Measurements from ENCODE around the gene ENO1. TPM values are rescaled to one million over a fixed set of nuclear protein-coding genes. Genes with fewer than 3 reads are reported as not detected.
A peak's percentile ranks its signal among the peaks of the same experiment; 100 is the strongest.
"Not testable (repeated sequence)": the region's sequence is repeated elsewhere in the genome, so short reads cannot be mapped to it uniquely, and the experiment has no call there.

Gene ENO1
- total RNA-seq, 1 donor from 2014 or later: 3,637 TPM

DNA sequence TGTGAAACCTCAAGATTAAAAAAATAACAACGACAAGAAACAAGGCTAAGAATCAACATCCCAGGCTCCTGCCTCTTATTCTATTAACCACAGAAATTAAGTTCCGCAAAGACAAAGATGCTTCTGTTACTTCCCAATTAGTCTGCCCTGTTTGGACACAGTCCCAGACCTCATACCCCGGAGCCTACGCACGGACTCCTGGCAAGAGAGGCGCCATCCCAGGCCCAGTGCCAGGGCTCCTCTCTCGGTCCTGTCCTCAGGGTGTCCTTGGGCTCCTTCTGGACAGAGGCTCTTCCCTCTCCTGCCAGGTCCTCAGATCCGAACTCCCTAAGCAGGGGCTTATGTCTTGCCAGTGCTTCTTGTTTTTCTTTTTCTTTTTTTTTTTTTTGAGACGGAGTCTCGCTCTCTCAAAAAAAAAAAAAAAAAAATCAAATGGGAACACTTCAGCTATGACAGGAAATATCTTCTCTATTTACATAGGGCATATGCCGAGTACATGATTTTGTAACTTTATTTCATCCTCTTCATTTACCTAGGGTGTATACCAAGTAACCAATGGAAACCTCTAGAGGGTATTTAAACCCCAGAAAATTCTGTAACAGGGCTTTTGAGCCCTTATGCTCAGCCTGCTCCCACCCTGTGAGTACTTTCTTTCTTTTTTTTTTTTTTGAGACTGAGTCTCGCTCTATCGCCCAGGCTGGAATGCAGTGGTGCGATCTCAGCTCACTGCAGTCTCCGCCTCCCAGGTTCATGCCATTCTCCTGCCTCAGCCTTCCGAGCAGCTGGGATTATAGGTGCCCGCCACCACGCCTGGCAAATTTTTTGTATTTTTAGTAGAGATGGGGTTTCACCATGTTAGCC, 11.7 kb upstream of the ENO1 start:
- Mint-ChIP-seq H3K36me3 (ENCODE audit: low read depth) (peaks cover 5% of the 10 kb centered on the region), H3K4me3 (ENCODE audit: low read depth) (no peak overlapping the region), H3K4me1 (ENCODE audit: low read depth) (peaks cover 8% of the 10 kb centered on the region), H3K9me3 (no peaks in the 10 kb centered on the region), H3K27ac (no peak overlapping the region), H3K27me3 (ENCODE audit: low read depth) (no peaks in the 10 kb centered on the region)
- intact Hi-C loops (cut with micrococcal nuclease): no loop called here
- no peak for DNase-seq (ENCODE audit: low spot score)

DNA sequence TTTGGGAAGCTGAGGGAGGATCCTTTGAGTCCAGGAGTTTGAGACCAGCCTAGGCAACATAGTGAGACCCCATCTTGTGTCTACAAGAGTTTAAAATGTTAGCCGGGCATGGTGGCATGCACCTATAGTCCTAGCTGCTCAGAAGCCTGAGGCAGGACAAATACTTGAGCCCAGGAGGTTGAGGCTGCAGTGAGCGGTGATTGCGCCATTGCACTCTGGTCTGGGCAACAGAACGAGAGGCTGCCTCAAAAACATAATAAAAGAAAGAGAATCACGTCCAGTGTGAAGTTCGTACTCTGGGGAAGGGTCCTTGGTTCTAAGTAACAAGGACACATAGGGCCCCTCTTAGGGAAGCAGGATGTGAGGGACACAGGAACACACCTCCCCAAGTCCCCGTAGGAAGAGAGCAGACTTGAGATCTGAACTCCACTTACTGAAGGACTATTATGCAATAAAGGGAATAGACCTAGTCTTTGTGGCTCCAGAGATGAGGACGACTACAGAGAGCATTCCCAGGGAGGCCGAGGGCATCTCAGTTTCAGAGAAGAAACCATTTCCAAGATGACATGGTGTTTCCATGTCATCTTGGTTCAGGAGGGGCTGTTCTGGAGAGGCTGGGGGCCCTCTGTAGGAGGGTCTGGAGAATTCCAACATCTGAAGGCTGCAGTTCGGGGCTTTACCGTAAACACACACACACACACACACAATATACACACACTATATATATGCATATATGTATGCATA, 10.8 kb upstream of the ENO1 start:
- no peak overlapping the region for H3K27ac Mint-ChIP-seq
- H3K4me1 Mint-ChIP-seq (ENCODE audit: low read depth): peaks cover 6% of the 10 kb centered on the region
- no peaks in the 10 kb centered on the region for H3K9me3 Mint-ChIP-seq
- no peak for DNase-seq (ENCODE audit: low spot score)
- H3K4me3 Mint-ChIP-seq (ENCODE audit: low read depth): no peak overlapping the region
- intact Hi-C loops (cut with micrococcal nuclease): no loop called here
- H3K36me3 Mint-ChIP-seq (ENCODE audit: low read depth): peaks cover 4% of the 10 kb centered on the region
- no peaks in the 10 kb centered on the region for H3K27me3 Mint-ChIP-seq (ENCODE audit: low read depth)

DNA sequence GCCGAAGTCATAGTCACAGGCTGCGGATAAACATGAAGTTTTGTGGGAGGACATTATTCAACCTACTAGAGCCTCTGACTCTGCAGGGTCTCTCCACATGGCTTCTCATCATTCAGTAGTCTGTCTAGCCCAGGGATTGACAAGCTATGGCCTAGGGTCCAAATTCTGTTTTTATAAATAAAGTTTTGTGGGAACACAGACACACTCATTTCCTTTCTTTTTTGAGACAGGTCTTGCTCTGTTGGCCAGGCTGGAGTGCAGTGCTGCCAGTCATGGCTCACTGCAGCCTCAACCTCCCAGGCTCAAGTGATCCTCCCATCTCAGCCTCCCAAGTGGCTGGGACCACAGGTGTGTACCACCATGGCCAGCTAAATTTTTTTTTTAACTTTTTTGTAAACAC, 8.1 kb upstream of the ENO1 start:
- intact Hi-C loops (cut with micrococcal nuclease): no loop called here
- DNase-seq (ENCODE audit: low spot score): no peak
- H3K4me1 Mint-ChIP-seq (ENCODE audit: low read depth): no peaks in the 10 kb centered on the region
- no peaks in the 10 kb centered on the region for H3K9me3 Mint-ChIP-seq
- H3K36me3 Mint-ChIP-seq (ENCODE audit: low read depth): no peaks in the 10 kb centered on the region
- H3K27me3 Mint-ChIP-seq (ENCODE audit: low read depth): no peaks in the 10 kb centered on the region
- no peak overlapping the region for H3K27ac Mint-ChIP-seq
- no peak overlapping the region for H3K4me3 Mint-ChIP-seq (ENCODE audit: low read depth)

DNA sequence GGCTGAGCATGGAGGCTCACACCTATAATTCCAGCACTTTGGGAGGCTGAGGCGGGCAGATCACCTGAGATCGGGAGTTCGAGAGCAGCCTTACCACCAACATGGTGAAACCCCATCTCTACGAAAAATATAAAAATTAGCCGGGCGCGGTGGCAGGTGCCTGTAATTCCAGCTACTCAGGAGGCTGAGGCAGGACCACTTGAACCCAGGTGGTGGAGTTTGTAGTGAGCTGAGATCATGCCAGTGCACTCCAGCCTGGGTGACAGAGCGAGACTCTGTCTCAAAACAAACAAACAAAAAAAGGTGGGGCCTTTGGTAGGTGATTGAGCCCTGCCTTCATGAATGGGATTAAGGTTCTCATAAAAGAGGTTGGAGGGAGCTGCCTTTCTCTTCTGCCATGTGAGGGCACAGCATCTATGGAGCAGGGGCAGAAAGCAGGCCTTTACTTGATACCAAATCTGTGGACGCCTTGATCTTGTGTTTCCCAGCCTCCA, 7.6 kb upstream of the ENO1 start:
- H3K4me1 Mint-ChIP-seq (ENCODE audit: low read depth); intact Hi-C loops (cut with micrococcal nuclease); H3K4me3 Mint-ChIP-seq (ENCODE audit: low read depth); H3K27me3 Mint-ChIP-seq (ENCODE audit: low read depth); H3K27ac Mint-ChIP-seq; DNase-seq (ENCODE audit: low spot score); H3K36me3 Mint-ChIP-seq (ENCODE audit: low read depth); H3K9me3 Mint-ChIP-seq: not testable (repeated sequence)

DNA sequence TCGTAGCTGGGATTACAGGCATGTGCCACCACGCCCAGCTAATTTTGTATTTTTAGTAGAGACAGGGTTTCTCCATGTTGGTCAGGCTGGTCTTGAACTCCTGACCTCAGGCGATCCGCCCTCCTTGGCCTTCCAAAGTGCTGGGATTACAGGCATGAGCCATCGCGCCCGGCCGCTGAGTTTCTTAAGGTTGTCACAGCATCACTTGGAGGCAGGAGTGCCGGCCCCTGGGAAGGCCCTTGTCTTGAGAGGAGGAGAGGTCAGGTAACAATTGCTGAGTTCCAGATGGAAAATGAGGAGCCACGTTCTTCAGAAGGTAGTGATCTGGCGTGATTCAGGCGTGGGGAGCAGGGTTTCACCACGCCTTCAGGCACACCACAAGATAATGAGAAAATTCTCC, 5.6 kb upstream of the ENO1 start:
- H3K27ac Mint-ChIP-seq; H3K4me3 Mint-ChIP-seq (ENCODE audit: low read depth); H3K27me3 Mint-ChIP-seq (ENCODE audit: low read depth); H3K36me3 Mint-ChIP-seq (ENCODE audit: low read depth); DNase-seq (ENCODE audit: low spot score); intact Hi-C loops (cut with micrococcal nuclease); H3K9me3 Mint-ChIP-seq: not testable (repeated sequence)
- peaks cover 15% of the 10 kb centered on the region for H3K4me1 Mint-ChIP-seq (ENCODE audit: low read depth)

DNA sequence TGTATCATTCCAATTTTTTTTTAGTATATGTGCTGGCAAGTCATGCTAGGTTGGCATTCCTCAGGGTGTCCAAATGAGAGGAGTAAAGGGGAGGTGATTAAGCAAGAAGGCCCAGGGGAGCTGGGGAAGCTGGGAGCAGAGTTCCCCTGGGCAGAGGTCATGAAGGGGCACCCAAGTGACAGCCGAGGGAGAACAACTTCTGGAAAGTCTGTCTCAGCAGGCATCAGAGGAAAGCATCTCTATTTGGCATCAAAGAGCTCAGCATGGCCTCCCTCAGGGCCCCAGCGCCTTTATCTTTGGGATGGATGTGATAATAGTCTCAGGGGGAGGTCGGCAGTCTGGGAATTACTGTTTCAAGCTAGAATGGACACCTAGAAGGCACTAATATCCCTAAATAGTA, 5.0 kb upstream of the ENO1 start:
- peaks cover 6% of the 10 kb centered on the region for H3K36me3 Mint-ChIP-seq (ENCODE audit: low read depth)
- intact Hi-C loops (cut with micrococcal nuclease): no loop called here
- no peak for DNase-seq (ENCODE audit: low spot score)
- H3K4me3 Mint-ChIP-seq (ENCODE audit: low read depth): no peak overlapping the region
- no peak overlapping the region for H3K27ac Mint-ChIP-seq
- no peaks in the 10 kb centered on the region for H3K9me3 Mint-ChIP-seq
- H3K27me3 Mint-ChIP-seq (ENCODE audit: low read depth): no peaks in the 10 kb centered on the region
- peaks cover 15% of the 10 kb centered on the region for H3K4me1 Mint-ChIP-seq (ENCODE audit: low read depth)

DNA sequence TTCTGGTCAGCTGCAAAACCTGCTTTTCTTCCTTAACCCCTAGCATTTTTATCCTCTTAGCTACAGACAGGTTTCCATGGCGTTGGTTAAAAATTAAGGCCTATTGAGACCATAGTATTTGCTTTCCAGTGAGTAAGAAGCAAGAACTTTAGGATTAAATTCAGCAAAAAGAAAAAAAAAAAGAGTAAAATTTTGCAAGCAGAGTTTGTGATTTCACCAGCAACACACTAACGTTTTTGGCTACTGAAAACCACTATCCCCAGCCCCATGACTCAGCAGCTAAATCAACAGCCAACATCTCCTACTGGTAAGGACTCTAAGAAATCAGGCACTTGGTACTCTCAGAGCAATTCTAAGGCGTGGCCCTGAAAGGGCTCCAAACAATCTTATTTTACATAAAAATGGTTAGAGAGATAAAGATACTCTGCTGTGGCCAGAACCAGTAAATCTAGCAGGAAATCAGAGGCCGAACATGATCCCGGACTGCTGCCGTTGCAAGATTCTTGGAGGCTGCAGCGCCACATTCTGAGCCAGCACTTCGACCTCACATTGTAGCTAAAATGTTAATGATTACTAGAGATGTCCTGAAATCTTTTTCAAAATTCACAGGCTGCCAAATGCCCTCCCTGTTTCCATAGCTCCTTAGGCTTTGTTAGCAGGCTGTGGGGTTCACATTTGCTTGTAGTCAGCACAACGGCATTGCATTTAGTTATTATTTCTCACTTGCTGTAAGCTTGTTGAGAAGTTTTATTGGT, 1.6 kb upstream of the ENO1 start:
- peak overlapping the region; percentile 95 for H3K4me3 Mint-ChIP-seq (ENCODE audit: low read depth)
- DNase-seq (ENCODE audit: low spot score): peak; percentile 60

DNA sequence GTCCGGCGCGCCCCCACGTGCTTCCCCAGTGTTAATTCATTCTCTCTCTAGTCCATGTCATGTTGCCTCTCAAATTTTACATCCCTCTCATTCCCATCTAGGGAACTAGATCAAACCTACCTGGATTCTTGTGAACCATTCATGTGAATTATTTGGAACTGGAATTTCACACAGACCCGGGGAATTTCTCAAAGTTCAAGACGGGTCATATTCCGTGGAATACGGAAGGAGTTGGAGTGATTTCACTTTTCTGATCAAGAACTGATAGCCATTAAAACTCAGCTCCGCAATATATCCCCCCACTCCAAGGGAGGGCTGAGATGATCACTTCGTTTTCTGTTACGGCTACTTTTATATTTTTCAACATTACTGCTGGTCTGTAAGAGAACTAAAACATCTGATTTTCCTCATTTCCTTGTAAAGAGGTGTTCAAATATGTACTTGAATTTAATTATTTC, 1.0 kb upstream of the ENO1 start:
- intact Hi-C loops (cut with micrococcal nuclease): loop anchor here (5.0 to 10.0 kb wide), 2 partner anchors 65 to 177 kb away; partner anchors contain the start of gene RERE
- H3K4me1 Mint-ChIP-seq (ENCODE audit: low read depth): peaks cover 26% of the 10 kb centered on the region
- peaks cover 45% of the 10 kb centered on the region for H3K36me3 Mint-ChIP-seq (ENCODE audit: low read depth)

More for the DNA sequence above, 1.6 kb upstream of the ENO1 start:
- H3K27ac Mint-ChIP-seq: peak overlapping the region; percentile 100
- H3K36me3 Mint-ChIP-seq (ENCODE audit: low read depth): peaks cover 39% of the 10 kb centered on the region
- no peaks in the 10 kb centered on the region for H3K27me3 Mint-ChIP-seq (ENCODE audit: low read depth)
- peaks cover 22% of the 10 kb centered on the region for H3K4me1 Mint-ChIP-seq (ENCODE audit: low read depth)
- intact Hi-C loops (cut with micrococcal nuclease): loop anchor here (5.0 to 10.0 kb wide), 2 partner anchors 65 to 178 kb away; partner anchors contain the start of gene RERE
- H3K9me3 Mint-ChIP-seq: no peaks in the 10 kb centered on the region

DNA sequence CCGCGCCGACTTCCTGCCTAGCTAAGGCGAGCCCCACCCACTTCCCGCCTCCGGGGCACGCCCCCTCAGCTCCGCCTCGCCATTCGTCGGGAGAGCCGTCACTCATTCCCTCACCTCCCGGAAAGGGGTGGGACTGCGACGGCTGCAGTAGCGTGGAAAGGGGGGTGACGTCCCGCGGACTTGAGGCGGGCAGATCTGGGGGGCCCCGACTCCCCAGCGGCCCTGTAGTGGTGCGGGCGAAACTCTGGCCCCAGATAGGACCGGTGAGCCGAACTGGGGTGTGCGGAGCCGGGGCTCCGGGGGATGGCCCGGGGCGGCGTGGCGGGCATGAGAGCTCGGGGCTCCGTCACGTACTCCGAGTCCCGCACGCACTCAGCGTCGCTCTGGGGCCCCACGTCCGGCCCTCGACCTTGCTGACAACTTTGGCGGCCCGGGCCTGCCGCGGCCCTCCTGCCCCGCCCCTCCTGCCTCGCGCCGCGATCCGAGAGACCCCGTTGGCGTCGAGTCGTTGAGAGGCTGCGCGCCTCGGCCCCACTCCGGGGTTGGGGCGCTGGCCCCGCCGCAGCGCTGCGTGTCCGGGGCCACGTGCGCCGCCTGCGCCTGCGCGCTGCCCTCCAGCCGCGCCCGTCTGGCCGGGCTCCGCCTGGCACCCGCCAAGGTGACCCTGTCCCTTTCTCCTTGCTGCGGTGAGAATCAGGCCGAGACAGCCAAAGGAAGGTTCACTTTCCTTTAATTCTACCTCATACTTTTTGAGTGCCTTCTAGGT, 395 bp upstream of the ENO1 start:
- H3K4me3 Mint-ChIP-seq (ENCODE audit: low read depth): peak overlapping the region; percentile 98
- H3K27me3 Mint-ChIP-seq (ENCODE audit: low read depth): no peaks in the 10 kb centered on the region
- peak; percentile 100 for DNase-seq (ENCODE audit: low spot score)
- H3K9me3 Mint-ChIP-seq: no peaks in the 10 kb centered on the region
- peaks cover 29% of the 10 kb centered on the region for H3K4me1 Mint-ChIP-seq (ENCODE audit: low read depth)
- H3K27ac Mint-ChIP-seq: peak overlapping the region; percentile 100
- H3K36me3 Mint-ChIP-seq (ENCODE audit: low read depth): peaks cover 50% of the 10 kb centered on the region
- intact Hi-C loops (cut with micrococcal nuclease): loop anchor here (1.0 to 10.0 kb wide), 3 partner anchors 21 to 177 kb away; partner anchors contain the start of gene RERE

More for the DNA sequence above, 1.0 kb upstream of the ENO1 start:
- Mint-ChIP-seq H3K27me3 (ENCODE audit: low read depth) (no peaks in the 10 kb centered on the region), H3K27ac (peak overlapping the region; percentile 100), H3K4me3 (ENCODE audit: low read depth) (peak overlapping the region; percentile 95), H3K9me3 (no peaks in the 10 kb centered on the region)
- DNase-seq (ENCODE audit: low spot score): no peak

DNA sequence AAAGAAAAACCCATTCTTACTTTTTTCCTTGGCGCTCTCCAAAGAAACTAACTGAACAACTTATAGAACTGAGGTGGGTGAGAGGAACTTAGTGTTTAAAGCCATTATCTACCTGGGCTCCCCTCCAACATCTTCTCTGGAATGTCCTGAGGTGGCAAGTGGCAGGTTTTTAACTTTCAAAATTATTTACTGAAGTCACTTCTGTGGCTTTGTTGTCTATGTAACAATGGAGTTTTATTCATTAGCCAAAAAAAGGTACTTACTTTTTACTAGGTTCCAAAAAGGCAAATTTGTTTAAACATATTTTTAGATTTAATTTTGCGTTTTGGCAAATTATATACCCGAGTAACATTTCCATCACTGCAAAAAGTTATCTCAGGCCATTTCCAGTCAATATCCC, 2.4 kb downstream of the ENO1 start:
- H3K9me3 Mint-ChIP-seq: no peaks in the 10 kb centered on the region
- peaks cover 52% of the 10 kb centered on the region for H3K4me1 Mint-ChIP-seq (ENCODE audit: low read depth)
- peak overlapping the region; percentile 98 for H3K4me3 Mint-ChIP-seq (ENCODE audit: low read depth)

DNA sequence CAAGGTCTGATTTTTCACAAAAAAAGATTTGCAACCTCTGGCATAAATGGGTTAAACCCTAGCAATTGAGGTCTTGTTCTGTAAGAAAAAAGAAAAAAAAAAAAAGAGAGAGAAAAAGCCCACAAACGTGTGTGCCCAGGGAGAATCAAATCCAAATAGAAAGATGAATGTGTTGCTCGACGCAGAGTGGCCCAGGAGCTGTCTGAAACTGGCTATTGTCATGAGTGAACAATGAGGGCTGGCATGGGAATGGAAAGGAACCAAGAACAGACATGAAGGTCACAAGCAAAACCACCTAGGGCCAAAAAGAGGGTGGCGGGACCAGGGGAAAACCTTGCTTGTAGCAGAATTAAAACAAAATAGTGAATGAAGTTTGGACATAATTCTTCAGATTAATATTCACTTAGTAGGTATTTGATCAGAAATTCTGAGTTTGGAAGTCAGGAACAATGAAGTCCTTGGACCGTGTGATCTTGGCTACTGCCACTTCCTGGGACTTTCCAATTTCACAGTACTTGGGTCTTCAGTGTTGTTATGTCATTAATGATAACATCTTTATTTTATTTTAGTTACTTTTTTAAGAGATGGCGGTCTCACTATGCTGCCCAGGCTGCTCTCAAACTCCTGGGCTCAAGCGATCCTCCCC, 3.1 kb downstream of the ENO1 start:
- Mint-ChIP-seq H3K36me3 (ENCODE audit: low read depth) (peaks cover 86% of the 10 kb centered on the region), H3K4me1 (ENCODE audit: low read depth) (peaks cover 53% of the 10 kb centered on the region)

More for the DNA sequence above, 2.4 kb downstream of the ENO1 start:
- intact Hi-C loops (cut with micrococcal nuclease): loop anchor here (5.0 to 10.0 kb wide), 2 partner anchors 61 to 174 kb away; partner anchors contain the start of gene RERE
- no peaks in the 10 kb centered on the region for H3K27me3 Mint-ChIP-seq (ENCODE audit: low read depth)
- H3K27ac Mint-ChIP-seq: peak overlapping the region; percentile 98
- DNase-seq (ENCODE audit: low spot score): no peak
- H3K36me3 Mint-ChIP-seq (ENCODE audit: low read depth): peaks cover 78% of the 10 kb centered on the region

More for the DNA sequence above, 3.1 kb downstream of the ENO1 start:
- no peaks in the 10 kb centered on the region for H3K9me3 Mint-ChIP-seq
- peak overlapping the region; percentile 98 for H3K27ac Mint-ChIP-seq
- DNase-seq (ENCODE audit: low spot score): no peak
- H3K4me3 Mint-ChIP-seq (ENCODE audit: low read depth): peak overlapping the region; percentile 98
- intact Hi-C loops (cut with micrococcal nuclease): loop anchor here (2.0 to 10.0 kb wide), 3 partner anchors 17 to 173 kb away; partner anchors contain the start of gene RERE
- H3K27me3 Mint-ChIP-seq (ENCODE audit: low read depth): no peaks in the 10 kb centered on the region
